ENCODE measurements around the gene PCDHA1.

PCDHA1 gene

DNA sequence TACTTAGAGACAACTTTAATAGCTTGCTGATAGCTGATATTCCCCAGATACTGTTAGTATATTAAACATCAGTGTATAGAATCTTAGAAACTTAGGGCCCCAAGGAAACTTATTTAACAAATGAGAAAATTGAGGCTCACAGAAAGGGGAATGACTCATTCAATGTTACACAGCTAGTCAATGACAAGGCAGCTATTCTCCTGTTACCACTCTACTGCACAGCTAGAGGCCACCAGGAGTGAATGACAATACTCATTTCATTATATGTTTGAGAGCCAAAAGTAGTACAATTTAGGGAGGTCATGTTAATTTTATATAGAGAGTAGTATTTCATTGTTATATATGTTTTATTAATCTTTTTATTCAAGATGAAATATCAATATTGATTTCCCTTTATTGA lies 232.0 kb downstream of the PCDHA1 start:
- no peaks in the 10 kb centered on the region for H3F3A ChIP-seq (ENCODE audit: control insufficient read depth, insufficient read depth)
- TF ChIP-seq CTCF (IDR thresholded peaks at IDR 0.05; ENCODE audit: low read depth, low read length, poor library complexity, severe bottlenecking) (no peak), EZH2phosphoT487 (IDR thresholded peaks at IDR 0.05; ENCODE audit: borderline replicate concordance, low read length) (no peak)

DNA sequence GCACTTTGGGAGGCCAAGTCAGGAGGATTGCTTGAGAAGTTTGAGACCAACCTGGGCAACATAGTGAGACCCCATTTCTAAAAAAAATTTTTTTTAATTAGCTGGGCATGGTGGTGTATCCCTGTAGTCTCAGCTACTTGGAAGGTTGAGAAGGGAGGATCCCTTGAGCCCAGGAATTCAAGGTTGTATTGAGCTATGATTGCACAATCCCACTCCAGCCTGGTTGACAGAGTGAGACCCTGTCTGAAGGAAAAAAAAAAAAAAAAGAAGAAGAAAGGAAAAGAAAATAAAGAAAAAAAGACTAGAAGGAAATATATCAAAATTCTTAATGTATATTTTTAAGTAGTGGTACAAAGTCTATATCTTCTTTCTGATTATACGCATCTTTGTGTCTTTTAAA lies 236.4 kb downstream of the PCDHA1 start:
- H3K9me3 ChIP-seq (ENCODE audit: control insufficient read depth, insufficient read depth, low read length): no peaks in the 10 kb centered on the region
- H3K27ac ChIP-seq (ENCODE audit: low read depth, low read length): no peak overlapping the region
- H3K4me1 ChIP-seq (ENCODE audit: control insufficient read depth, low read length): no peaks in the 10 kb centered on the region
- H3K36me3 ChIP-seq (ENCODE audit: control insufficient read depth, low read length): no peaks in the 10 kb centered on the region
- H3K9me2 ChIP-seq (replicated peaks; ENCODE audit: control insufficient read depth, low read length): no peaks in the 10 kb centered on the region
- no peaks in the 10 kb centered on the region for H4K20me1 ChIP-seq (ENCODE audit: control insufficient read depth, insufficient read depth, low read depth, low read length)
- no peaks in the 10 kb centered on the region for H3K79me2 ChIP-seq (ENCODE audit: control insufficient read depth, low read length)
- no peak overlapping the region for H3K4me2 ChIP-seq (ENCODE audit: low read length)
- no peak for TF ChIP-seq CTCF (IDR thresholded peaks at IDR 0.05; ENCODE audit: low read depth, low read length, poor library complexity, severe bottlenecking)
- no peak for TF ChIP-seq EZH2phosphoT487 (IDR thresholded peaks at IDR 0.05; ENCODE audit: borderline replicate concordance, low read length)
- no peaks in the 10 kb centered on the region for H3F3A ChIP-seq (ENCODE audit: control insufficient read depth, insufficient read depth)
- no peak overlapping the region for H3K4me3 ChIP-seq (ENCODE audit: low read length)
- no peaks in the 10 kb centered on the region for H3K27me3 ChIP-seq (ENCODE audit: control insufficient read depth, low read length)

More for the DNA sequence above, 232.0 kb downstream of the PCDHA1 start:
- Histone ChIP-seq H3K27me3 (ENCODE audit: control insufficient read depth, low read length) (no peaks in the 10 kb centered on the region), H3K27ac (ENCODE audit: low read depth, low read length) (no peak overlapping the region), H3K9me3 (ENCODE audit: control insufficient read depth, insufficient read depth, low read length) (no peaks in the 10 kb centered on the region), H3K4me3 (ENCODE audit: low read length) (no peak overlapping the region), H3K79me2 (ENCODE audit: control insufficient read depth, low read length) (no peaks in the 10 kb centered on the region), H3K9me2 (replicated peaks; ENCODE audit: control insufficient read depth, low read length) (no peaks in the 10 kb centered on the region), H3K36me3 (ENCODE audit: control insufficient read depth, low read length) (no peaks in the 10 kb centered on the region), H3K4me1 (ENCODE audit: control insufficient read depth, low read length) (no peaks in the 10 kb centered on the region), H3K4me2 (ENCODE audit: low read length) (no peak overlapping the region), H4K20me1 (ENCODE audit: control insufficient read depth, insufficient read depth, low read depth, low read length) (no peaks in the 10 kb centered on the region)

- Histone ChIP-seq H3K4me1 (ENCODE audit: control insufficient read depth, low read length) (no peaks in the 10 kb centered on the region), H3K4me2 (ENCODE audit: low read length) (no peak overlapping the region), H3K27ac (ENCODE audit: low read depth, low read length) (no peak overlapping the region), H3K79me2 (ENCODE audit: control insufficient read depth, low read length) (no peaks in the 10 kb centered on the region), H4K20me1 (ENCODE audit: control insufficient read depth, insufficient read depth, low read depth, low read length) (no peaks in the 10 kb centered on the region), H3K9me3 (ENCODE audit: control insufficient read depth, insufficient read depth, low read length) (no peaks in the 10 kb centered on the region), H3K36me3 (ENCODE audit: control insufficient read depth, low read length) (no peaks in the 10 kb centered on the region), H3F3A (ENCODE audit: control insufficient read depth, insufficient read depth) (no peaks in the 10 kb centered on the region), H3K27me3 (ENCODE audit: control insufficient read depth, low read length) (peaks cover 4% of the 10 kb centered on the region; the same call in 1 of the 2 replicates), H3K4me3 (ENCODE audit: low read length) (no peak overlapping the region), H3K9me2 (replicated peaks; ENCODE audit: control insufficient read depth, low read length) (no peaks in the 10 kb centered on the region)
- TF ChIP-seq CTCF (IDR thresholded peaks at IDR 0.05; ENCODE audit: low read depth, low read length, poor library complexity, severe bottlenecking): no peak
Measured at GRCh38 chr5:141031006-141031405, 245.1 kb downstream of the PCDHA1 start.

DNA sequence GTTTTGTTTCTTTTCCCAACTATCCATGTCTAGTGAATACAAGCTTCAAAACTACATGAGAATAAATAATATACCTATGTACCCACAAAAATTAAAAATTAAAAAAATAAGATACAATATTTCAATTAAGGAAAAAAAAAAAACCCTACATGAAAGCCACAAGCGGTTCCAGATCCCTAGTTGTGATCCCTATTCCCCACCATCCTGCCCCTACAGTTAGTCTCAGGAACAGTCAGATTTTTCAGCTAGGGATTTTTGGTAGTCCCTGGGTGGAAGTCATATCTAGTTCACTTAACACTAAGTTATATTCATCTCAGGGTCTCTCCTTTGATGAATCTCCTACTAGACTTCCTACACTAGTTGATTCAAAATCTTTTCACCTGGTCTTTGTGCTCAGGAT lies 246.7 kb downstream of the PCDHA1 start:
- no peak overlapping the region for H3K4me3 ChIP-seq (ENCODE audit: low read length)
- no peaks in the 10 kb centered on the region for H3K4me1 ChIP-seq (ENCODE audit: control insufficient read depth, low read length)
- H3K27ac ChIP-seq (ENCODE audit: low read depth, low read length): no peak overlapping the region
- H4K20me1 ChIP-seq (ENCODE audit: control insufficient read depth, insufficient read depth, low read depth, low read length): no peaks in the 10 kb centered on the region
- H3K36me3 ChIP-seq (ENCODE audit: control insufficient read depth, low read length): no peaks in the 10 kb centered on the region
- no peaks in the 10 kb centered on the region for H3F3A ChIP-seq (ENCODE audit: control insufficient read depth, insufficient read depth)
- no peaks in the 10 kb centered on the region for H3K9me2 ChIP-seq (replicated peaks; ENCODE audit: control insufficient read depth, low read length)
- H3K9me3 ChIP-seq (ENCODE audit: control insufficient read depth, insufficient read depth, low read length): no peaks in the 10 kb centered on the region
- TF ChIP-seq CTCF (IDR thresholded peaks at IDR 0.05; ENCODE audit: low read depth, low read length, poor library complexity, severe bottlenecking): no peak
- TF ChIP-seq EZH2phosphoT487 (IDR thresholded peaks at IDR 0.05; ENCODE audit: borderline replicate concordance, low read length): no peak
- peaks cover 2% of the 10 kb centered on the region; the same call in 1 of the 2 replicates for H3K27me3 ChIP-seq (ENCODE audit: control insufficient read depth, low read length)
- H3K4me2 ChIP-seq (ENCODE audit: low read length): no peak overlapping the region
- no peaks in the 10 kb centered on the region for H3K79me2 ChIP-seq (ENCODE audit: control insufficient read depth, low read length)

All from DOHH2 (cell line).